Hair follicle dermal papilla cell (primary cell): ENCODE data around the gene AKAP7. TPM values are rescaled to one million over a fixed set of nuclear protein-coding genes. Genes with fewer than 3 reads are reported as not detected.

Source experiments
- total RNA-seq: library from RNA; depleted of rRNA; stranded (reverse); fragments of >200 nt; gene quantifications from 2 replicates; pipeline ENCODE4 v1.2.3, GENCODE V29; 2012

The AKAP7 gene
- 3.2 and 4.2 TPM in 2 replicates for total RNA-seq

GRCh38 chr6:131135244-131136020, at the start of gene AKAP7:
AKAP7 (plus strand) TSS chr6:131135467; CDS start chr6:131135764, 297 bp downstream.

Other genes with a start within 250 kb of the AKAP7 start
- 88.0 and 93.1 TPM in 2 replicates for gene EPB41L2, start 72.2 kb upstream of the AKAP7 start, total RNA-seq